Hematopoietic multipotent progenitor cell treated with erythropoietin and hydrocortisone succinate and interleukin-3 and kit ligand, for 8 days (in vitro differentiated cells): Measurements from ENCODE around the gene SLC51A.
A peak's percentile ranks its signal among the peaks of the same experiment; 100 is the strongest.
"Not testable (repeated sequence)": the region's sequence is repeated elsewhere in the genome, so short reads cannot be mapped to it uniquely, and the experiment has no call there.

Experiments used
- DNase-seq: peaks from one replicate; pipeline ENCODE4 v3.0.0-alpha.2; 2015

SLC51A gene

GRCh38 chr3:196193736-196194541, 22.4 kb upstream of the SLC51A start:
- peak; percentile 99 for DNase-seq

GRCh38 chr3:196194542-196194915, 21.8 kb upstream of the SLC51A start:
- DNase-seq: peak; percentile 97

GRCh38 chr3:196195664-196196265, 20.6 kb upstream of the SLC51A start:
- DNase-seq: no peak

- no peak for DNase-seq
Observed at GRCh38 chr3:196197524-196197923, 18.8 kb upstream of the SLC51A start.

GRCh38 chr3:196198081-196198675, 18.2 kb upstream of the SLC51A start:
- no peak for DNase-seq

GRCh38 chr3:196198771-196199753, 17.3 kb upstream of the SLC51A start:
- peak; percentile 47 for DNase-seq

- DNase-seq: no peak
Observed at GRCh38 chr3:196202516-196202970, 13.8 kb upstream of the SLC51A start.

GRCh38 chr3:196203846-196204245, 12.5 kb upstream of the SLC51A start:
- DNase-seq: no peak

- DNase-seq: not testable (repeated sequence)
Observed at GRCh38 chr3:196205442-196206205, 10.7 kb upstream of the SLC51A start.

- DNase-seq: no peak
Observed at GRCh38 chr3:196207159-196207832, 9.0 kb upstream of the SLC51A start.

GRCh38 chr3:196207833-196208607, 8.3 kb upstream of the SLC51A start:
- peak; percentile 52 for DNase-seq

GRCh38 chr3:196208942-196209695, 7.2 kb upstream of the SLC51A start:
- DNase-seq: no peak

- DNase-seq: not testable (repeated sequence)
Observed at GRCh38 chr3:196209944-196210672, 6.2 kb upstream of the SLC51A start.

- no peak for DNase-seq
Observed at GRCh38 chr3:196210673-196211556, 5.4 kb upstream of the SLC51A start, which contains the start of gene ZDHHC19. ZDHHC19 (minus strand) TSS chr3:196211400; CDS start chr3:196211315, 85 bp downstream.

- DNase-seq: no peak
Observed at GRCh38 chr3:196214783-196215441, 1.4 kb upstream of the SLC51A start.

- DNase-seq: no peak
Observed at GRCh38 chr3:196215493-196216020, 777 bp upstream of the SLC51A start.

GRCh38 chr3:196216681-196217211, 412 bp downstream of the SLC51A start:
- no peak for DNase-seq
